ENCODE data around the gene ABCD1. TPM values are rescaled to one million over a fixed set of nuclear protein-coding genes. Genes with fewer than 3 reads are reported as not detected.
"Not testable (repeated sequence)": the region's sequence is repeated elsewhere in the genome, so short reads cannot be mapped to it uniquely, and the experiment has no call there.

The ABCD1 gene
- total and polyA plus RNA-seq, 4 donors = 4.0 to 10.8 (median 7.6) TPM

- TF ChIP-seq CTCF (IDR thresholded peaks at IDR 0.05; ENCODE audit: low read depth, low read length, missing input control) (no peak), MAX (IDR thresholded peaks at IDR 0.05) (no peak), FOXA1 (IDR thresholded peaks at IDR 0.05) (no peak), FOXA2 (IDR thresholded peaks at IDR 0.05) (no peak), HNF4G (IDR thresholded peaks at IDR 0.05) (no peak), JUND (IDR thresholded peaks at IDR 0.05) (no peak), RAD21 (IDR thresholded peaks at IDR 0.05) (no peak), RXRA (IDR thresholded peaks at IDR 0.05) (no peak), ZBTB33 (IDR thresholded peaks at IDR 0.05) (no peak), HNF4A (conservative IDR thresholded peaks at IDR 0.05) (no peak), EGR1 (IDR thresholded peaks at IDR 0.05; ENCODE audit: low read depth in 2 of 2) (no peak), SP1 (IDR thresholded peaks at IDR 0.05) (no peak), NR2F2 (IDR thresholded peaks at IDR 0.05) (no peak), GABPA (IDR thresholded peaks at IDR 0.05 in 1 of 2, conservative IDR thresholded peaks at IDR 0.05 in 1 of 2) (no peak), ATF3 (IDR thresholded peaks at IDR 0.05) (no peak), REST (IDR thresholded peaks at IDR 0.05) (no peak), YY1 (IDR thresholded peaks at IDR 0.05) (no peak), TAF1 (conservative IDR thresholded peaks at IDR 0.05) (no peak)
- no peak overlapping the region for H3K9ac ChIP-seq (ENCODE audit: low read depth in 1 of 2, low read length in 2 of 2)
Observed at GRCh38 chrX:153696100-153696499, 28.6 kb upstream of the ABCD1 start.

GRCh38 chrX:153696538-153696937 is 28.1 kb upstream of the ABCD1 start:
- WGBS = 93% methylated on average over 10 of the region's 10 CpGs
- H3K27ac ChIP-seq (ENCODE audit: low read depth in 1 of 2, low read length in 2 of 2); H3K9me3 ChIP-seq (ENCODE audit: control insufficient read depth in 4 of 4, low read length in 3 of 4); DNase-seq (ENCODE audit: low spot score); H3K9ac ChIP-seq (ENCODE audit: low read depth in 1 of 2, low read length in 2 of 2); H3K36me3 ChIP-seq (ENCODE audit: control insufficient read depth in 4 of 4, insufficient read depth in 3 of 4, low read depth in 1 of 4, low read length in 3 of 4); H3K4me3 ChIP-seq (ENCODE audit: low read depth in 1 of 3, low read length in 3 of 3); H3K27me3 ChIP-seq (ENCODE audit: control insufficient read depth in 4 of 4, insufficient read depth in 4 of 4, low read length in 3 of 4); H3K4me1 ChIP-seq (ENCODE audit: control insufficient read depth in 4 of 4, insufficient read depth in 4 of 4, low read length in 3 of 4): not testable (repeated sequence)

More at GRCh38 chrX:153696100-153696499, 28.6 kb upstream of the ABCD1 start:
- Histone ChIP-seq H3K27ac (ENCODE audit: low read depth in 1 of 2, low read length in 2 of 2) (no peak overlapping the region), H3K9me3 (ENCODE audit: control insufficient read depth in 4 of 4, low read length in 3 of 4) (no peaks in the 10 kb centered on the region), H3K36me3 (ENCODE audit: control insufficient read depth in 4 of 4, insufficient read depth in 3 of 4, low read depth in 1 of 4, low read length in 3 of 4) (peaks cover 0 to 4% (median under 1%) of the 10 kb centered on the region in 4 donors), H3K4me3 (ENCODE audit: low read depth in 1 of 3, low read length in 3 of 3) (no peak overlapping the region), H3K4me1 (ENCODE audit: control insufficient read depth in 4 of 4, insufficient read depth in 4 of 4, low read length in 3 of 4) (no peaks in the 10 kb centered on the region), H3K27me3 (ENCODE audit: control insufficient read depth in 4 of 4, insufficient read depth in 4 of 4, low read length in 3 of 4) (no peaks in the 10 kb centered on the region)
- DNase-seq (ENCODE audit: low spot score) = no peak
- 96% methylated on average over 15 of the region's 15 CpGs for WGBS

GRCh38 chrX:153696986-153697722 is 27.5 kb upstream of the ABCD1 start:
- 96% methylated on average over 16 of the region's 16 CpGs for WGBS
- not testable (repeated sequence) for H3K4me1 ChIP-seq (ENCODE audit: control insufficient read depth in 4 of 4, insufficient read depth in 4 of 4, low read length in 3 of 4); H3K27ac ChIP-seq (ENCODE audit: low read depth in 1 of 2, low read length in 2 of 2); H3K9ac ChIP-seq (ENCODE audit: low read depth in 1 of 2, low read length in 2 of 2); H3K9me3 ChIP-seq (ENCODE audit: control insufficient read depth in 4 of 4, low read length in 3 of 4); H3K27me3 ChIP-seq (ENCODE audit: control insufficient read depth in 4 of 4, insufficient read depth in 4 of 4, low read length in 3 of 4); DNase-seq (ENCODE audit: low spot score); H3K4me3 ChIP-seq (ENCODE audit: low read depth in 1 of 3, low read length in 3 of 3)
- peaks cover 0 to 12% (median under 1%) of the 10 kb centered on the region in 4 donors for H3K36me3 ChIP-seq (ENCODE audit: control insufficient read depth in 4 of 4, insufficient read depth in 3 of 4, low read depth in 1 of 4, low read length in 3 of 4)

All from liver (tissue), 9 donors.